Measurements from ENCODE around the gene EEFSEC. TPM values are rescaled to one million over a fixed set of nuclear protein-coding genes. Genes with fewer than 3 reads are reported as not detected.

The EEFSEC gene
- total RNA-seq, 1 donor from 2014 or later = 16.2 TPM

GRCh38 chr3:128279601-128279880 is 126.3 kb downstream of the EEFSEC start:
- H3K4me3 ChIP-seq = no peak overlapping the region
- peaks cover 0 to 21% of the 10 kb centered on the region in 2 donors for H3K4me1 ChIP-seq
- TF ChIP-seq CTCF (IDR thresholded peaks at IDR 0.05) = no peak

GRCh38 chr3:128280481-128281052 is 127.3 kb downstream of the EEFSEC start:
- peaks cover 0 to 21% of the 10 kb centered on the region in 2 donors for H3K4me1 ChIP-seq
- no peak overlapping the region for H3K4me3 ChIP-seq
- H3K36me3 ChIP-seq = no peaks in the 10 kb centered on the region
- H3K27ac ChIP-seq = no peak overlapping the region
- H3K9me3 ChIP-seq = no peaks in the 10 kb centered on the region
- peak in 1 of 2 donors; percentile 37 for DNase-seq (ENCODE audit: low spot score in 2 of 2)
- no peak for TF ChIP-seq CTCF (IDR thresholded peaks at IDR 0.05)
- H3K27me3 ChIP-seq = no peaks in the 10 kb centered on the region
- intact Hi-C loops (cut with DNase I) = no loop called here

More at GRCh38 chr3:128279601-128279880, 126.3 kb downstream of the EEFSEC start:
- Histone ChIP-seq H3K9me3 (no peaks in the 10 kb centered on the region), H3K36me3 (no peaks in the 10 kb centered on the region), H3K27ac (no peak overlapping the region), H3K27me3 (no peaks in the 10 kb centered on the region)
- intact Hi-C loops (cut with DNase I) = no loop called here
- DNase-seq (ENCODE audit: low spot score in 2 of 2) = peak in 1 of 2 donors; percentile 28

GRCh38 chr3:128281056-128281455 is 127.8 kb downstream of the EEFSEC start:
- Histone ChIP-seq H3K27me3 (no peaks in the 10 kb centered on the region), H3K27ac (no peak overlapping the region), H3K9me3 (no peaks in the 10 kb centered on the region), H3K36me3 (no peaks in the 10 kb centered on the region), H3K4me1 (peaks cover 0 to 21% of the 10 kb centered on the region in 2 donors), H3K4me3 (no peak overlapping the region)
- intact Hi-C loops (cut with DNase I) = no loop called here
- peak in 1 of 2 donors; percentile 18 for DNase-seq (ENCODE audit: low spot score in 2 of 2)
- TF ChIP-seq CTCF (IDR thresholded peaks at IDR 0.05) = no peak

- no peak for TF ChIP-seq CTCF (IDR thresholded peaks at IDR 0.05)
- H3K4me1 ChIP-seq = peaks cover 0 to 21% of the 10 kb centered on the region in 2 donors
- DNase-seq (ENCODE audit: low spot score in 2 of 2) = peak in 1 of 2 donors; percentile 57
- no peaks in the 10 kb centered on the region for H3K36me3 ChIP-seq
- H3K27ac ChIP-seq = peak overlapping the region; percentile 68 to 75
- no peaks in the 10 kb centered on the region for H3K9me3 ChIP-seq
- H3K4me3 ChIP-seq = peak overlapping the region in 1 of 2 donors; percentile 11
- no peaks in the 10 kb centered on the region for H3K27me3 ChIP-seq
- intact Hi-C loops (cut with DNase I) = no loop called here
Observed at GRCh38 chr3:128281461-128282367, 128.4 kb downstream of the EEFSEC start.

- H3K4me1 ChIP-seq = peaks cover 0 to 21% of the 10 kb centered on the region in 2 donors
- H3K4me3 ChIP-seq = peak overlapping the region in 1 of 2 donors; percentile 11
- intact Hi-C loops (cut with DNase I) = no loop called here
- DNase-seq (ENCODE audit: low spot score in 2 of 2) = peak in 1 of 2 donors; percentile 78
- H3K27me3 ChIP-seq = no peaks in the 10 kb centered on the region
- H3K27ac ChIP-seq = peak overlapping the region; percentile 68 to 75
- TF ChIP-seq CTCF (IDR thresholded peaks at IDR 0.05) = no peak
- no peaks in the 10 kb centered on the region for H3K9me3 ChIP-seq
- no peaks in the 10 kb centered on the region for H3K36me3 ChIP-seq
Observed at GRCh38 chr3:128282380-128283196, 129.3 kb downstream of the EEFSEC start.
